GM13977 (cell line): Measurements from ENCODE around the gene SERPINA6.

ENCODE experiments used
- DNase-seq: peaks from one replicate; pipeline ENCODE4 v3.0.0; 2012; ENCODE audit warnings: low spot score
- in situ Hi-C: fragments of 300-500 bp; cut with MboI; formaldehyde crosslinking; loops from one replicate; pipeline ENCODE4 v1.12.0; 2022; ENCODE audit warnings: low sequenced_read_pairs, low pct_unique_long_range_greater_than_20kb, mixed read lengths, inconsistent platforms; ENCODE audit not compliant: unreplicated experiment
- TF ChIP-seq, protein P1 (sequence below): IDR thresholded peaks from 2 replicates; pipeline ENCODE4 v1.5.1; 2012; ENCODE audit warnings: mild to moderate bottlenecking, control low read depth; ENCODE audit not compliant: insufficient read depth; ENCODE audit errors: extremely low read depth, missing control alignments

The SERPINA6 gene

DNA sequence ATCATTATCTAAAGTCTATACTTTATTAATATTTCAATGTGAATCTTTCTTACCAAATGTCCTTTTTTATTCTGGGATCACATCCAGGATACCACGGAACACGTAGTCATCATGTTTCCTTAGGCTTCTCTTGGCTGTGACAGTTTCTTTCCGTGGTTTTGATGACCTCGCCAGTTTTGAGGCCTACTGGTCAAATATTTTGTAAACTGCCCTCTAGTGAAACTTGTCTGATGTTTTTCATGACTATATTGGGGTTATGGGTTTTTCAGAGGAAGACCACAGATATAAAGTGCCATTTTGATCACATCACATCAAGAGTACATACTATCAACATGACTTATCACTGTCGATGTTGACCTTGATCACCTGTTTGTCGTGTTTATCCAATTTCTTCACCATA is 14.1 kb upstream of the SERPINA6 start:
- DNase-seq: no peak
- in situ Hi-C loops: no loop called here
- TF ChIP-seq, protein P1, sequence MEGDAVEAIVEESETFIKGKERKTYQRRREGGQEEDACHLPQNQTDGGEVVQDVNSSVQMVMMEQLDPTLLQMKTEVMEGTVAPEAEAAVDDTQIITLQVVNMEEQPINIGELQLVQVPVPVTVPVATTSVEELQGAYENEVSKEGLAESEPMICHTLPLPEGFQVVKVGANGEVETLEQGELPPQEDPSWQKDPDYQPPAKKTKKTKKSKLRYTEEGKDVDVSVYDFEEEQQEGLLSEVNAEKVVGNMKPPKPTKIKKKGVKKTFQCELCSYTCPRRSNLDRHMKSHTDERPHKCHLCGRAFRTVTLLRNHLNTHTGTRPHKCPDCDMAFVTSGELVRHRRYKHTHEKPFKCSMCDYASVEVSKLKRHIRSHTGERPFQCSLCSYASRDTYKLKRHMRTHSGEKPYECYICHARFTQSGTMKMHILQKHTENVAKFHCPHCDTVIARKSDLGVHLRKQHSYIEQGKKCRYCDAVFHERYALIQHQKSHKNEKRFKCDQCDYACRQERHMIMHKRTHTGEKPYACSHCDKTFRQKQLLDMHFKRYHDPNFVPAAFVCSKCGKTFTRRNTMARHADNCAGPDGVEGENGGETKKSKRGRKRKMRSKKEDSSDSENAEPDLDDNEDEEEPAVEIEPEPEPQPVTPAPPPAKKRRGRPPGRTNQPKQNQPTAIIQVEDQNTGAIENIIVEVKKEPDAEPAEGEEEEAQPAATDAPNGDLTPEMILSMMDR: no peak

DNA sequence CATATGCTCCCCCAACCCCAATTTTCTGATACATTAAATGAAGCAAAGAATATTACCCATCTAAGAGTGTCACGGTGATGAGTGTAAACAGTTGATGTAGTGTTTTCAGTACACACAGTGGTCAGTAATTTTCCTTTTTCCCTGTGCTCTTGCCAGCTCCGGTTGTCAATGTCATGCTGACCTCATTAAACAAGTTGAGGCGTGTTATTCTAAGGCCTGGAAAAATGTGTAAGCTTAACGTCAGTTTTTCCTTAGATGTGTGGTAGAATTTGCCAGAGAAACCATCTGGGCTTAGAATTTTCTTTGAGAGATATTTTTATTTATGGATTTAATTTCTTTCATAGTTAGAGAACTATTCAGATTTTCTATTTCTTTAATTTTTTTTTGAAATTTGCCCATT is 11.7 kb upstream of the SERPINA6 start:
- TF ChIP-seq, protein P1: no peak
- in situ Hi-C loops: no loop called here
- DNase-seq: no peak

DNA sequence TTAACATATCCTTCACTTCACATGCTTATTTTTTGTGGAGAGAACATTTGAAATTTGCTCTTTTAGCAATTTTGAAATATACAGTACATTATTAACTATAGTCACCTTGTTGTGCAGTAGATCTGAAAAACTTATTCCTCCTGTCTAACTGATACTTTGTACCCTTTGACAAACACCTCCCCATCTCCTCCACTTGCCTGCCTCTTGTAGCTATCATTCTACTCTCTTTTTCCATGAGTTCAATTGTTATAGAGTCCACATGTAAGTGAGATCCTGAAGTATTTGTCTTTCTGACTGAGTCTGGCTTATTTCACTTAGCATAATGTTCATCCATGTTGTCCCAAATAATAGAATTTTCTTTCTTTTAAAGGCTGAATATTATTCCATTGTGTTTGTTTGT is 9.5 kb upstream of the SERPINA6 start:
- DNase-seq: no peak

DNA sequence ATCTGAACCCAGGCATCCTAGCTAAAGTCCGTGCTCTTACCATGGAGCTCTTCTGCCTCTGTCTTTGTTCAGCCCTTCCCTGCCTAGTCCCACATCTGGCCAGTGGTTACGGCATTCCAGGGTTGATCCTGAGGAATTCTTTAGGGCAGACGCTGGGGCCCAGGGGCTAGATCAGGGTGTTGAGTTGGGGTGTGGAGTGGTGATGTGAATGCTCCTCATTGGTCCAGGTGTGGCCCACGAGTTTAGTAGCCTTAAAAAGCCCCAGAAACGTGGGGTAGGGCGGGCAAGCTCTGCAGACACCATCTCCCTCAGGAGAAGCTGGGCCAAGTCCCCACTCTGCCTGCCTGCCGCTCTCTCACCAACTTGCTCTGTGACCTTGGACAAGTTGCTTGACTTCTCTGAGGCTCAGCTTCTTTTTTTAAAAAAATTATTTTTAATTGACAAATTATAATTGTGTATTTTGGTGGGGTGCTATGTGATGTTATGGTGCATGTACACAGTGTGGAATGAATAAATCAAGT is 9.0 kb upstream of the SERPINA6 start:
- TF ChIP-seq, protein P1: no peak
- DNase-seq: no peak
- in situ Hi-C loops: no loop called here

More for the DNA sequence above, 9.5 kb upstream of the SERPINA6 start:
- TF ChIP-seq, protein P1: no peak
- in situ Hi-C loops: no loop called here

DNA sequence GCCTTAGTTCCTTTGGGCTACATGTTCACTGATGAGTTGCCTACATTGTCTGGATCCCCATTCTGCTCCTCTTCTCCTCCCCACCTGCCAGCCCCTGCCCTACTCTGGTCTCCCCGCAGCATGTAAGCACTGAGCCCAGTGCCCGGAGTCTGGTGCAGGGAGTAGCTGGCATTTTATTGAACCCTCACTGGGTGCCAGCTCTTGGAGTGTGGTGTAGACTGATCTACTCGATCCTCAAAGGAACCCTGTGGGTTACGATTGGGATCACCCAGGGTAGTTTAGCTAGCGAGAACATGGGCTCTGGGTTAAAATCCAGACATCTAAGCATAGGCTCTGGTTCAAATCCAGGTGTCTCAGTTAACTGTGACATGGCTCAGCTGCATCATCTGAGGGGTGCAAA is 8.3 kb upstream of the SERPINA6 start:
- TF ChIP-seq, protein P1: no peak
- in situ Hi-C loops: no loop called here
- no peak for DNase-seq

DNA sequence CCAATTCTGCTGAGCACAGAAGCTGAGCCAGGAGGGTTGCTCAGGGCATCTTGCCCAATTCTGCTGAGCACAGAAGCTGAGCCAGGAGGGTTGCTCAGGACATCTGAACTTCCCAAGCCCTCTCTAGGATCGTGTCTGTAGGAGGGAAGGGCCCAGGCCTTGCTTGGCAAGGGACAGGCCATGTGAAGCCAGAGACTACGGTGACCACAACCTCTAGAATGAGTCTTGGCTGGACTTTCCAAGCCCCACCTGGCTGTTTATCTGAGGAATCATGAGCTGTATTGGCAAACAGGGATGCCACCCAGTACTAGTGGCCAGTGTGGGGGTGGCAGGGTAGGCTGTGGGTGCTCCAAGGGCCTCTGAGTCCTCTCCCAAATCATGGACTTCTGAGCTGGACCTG is 7.7 kb upstream of the SERPINA6 start:
- in situ Hi-C loops: no loop called here
- TF ChIP-seq, protein P1: no peak

DNA sequence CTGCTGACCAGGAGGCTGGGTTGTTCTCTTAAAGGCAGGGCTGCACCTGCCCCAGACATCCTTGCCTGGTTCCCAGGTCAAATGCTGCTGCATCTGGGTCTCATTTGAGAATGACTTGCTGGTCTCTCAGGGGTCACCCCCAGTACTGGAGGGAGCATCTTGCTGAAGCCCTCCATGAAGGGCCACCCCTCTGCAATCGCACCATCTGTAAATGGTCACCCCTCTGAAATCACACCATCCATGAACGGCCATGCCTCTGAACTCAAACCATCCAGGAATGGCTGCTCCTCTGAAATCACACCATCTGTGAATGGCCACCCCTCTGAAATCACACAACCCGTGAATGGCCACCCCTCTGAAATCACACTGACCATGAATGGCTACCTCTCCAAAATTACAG is 7.3 kb upstream of the SERPINA6 start:
- no peak for DNase-seq
- in situ Hi-C loops: no loop called here
- TF ChIP-seq, protein P1: no peak

More for the DNA sequence above, 7.7 kb upstream of the SERPINA6 start:
- DNase-seq: no peak
